Skeletal muscle satellite cell (primary cell): ENCODE measurements around the gene ADAT1.
A peak's percentile ranks its signal among the peaks of the same experiment; 100 is the strongest.

ENCODE experiments used
- H3K27me3 ChIP-seq: 2 replicates; pipeline ENCODE4 v1.7.0; 2013; ENCODE audit warnings: low read length; ENCODE audit not compliant: control insufficient read depth, insufficient read depth
- H3K36me3 ChIP-seq: 2 replicates; pipeline ENCODE4 v1.7.0; 2013; ENCODE audit warnings: mild to moderate bottlenecking, control low read depth, low read length; ENCODE audit not compliant: insufficient read depth
- H3K4me1 ChIP-seq: 2 replicates; pipeline ENCODE4 v1.7.0; 2013; ENCODE audit warnings: low read length; ENCODE audit not compliant: control insufficient read depth, insufficient read depth
- H3K4me2 ChIP-seq: 2 replicates; pipeline ENCODE4 v1.7.0; 2013; ENCODE audit warnings: mild to moderate bottlenecking, low read length
- H3K4me3 ChIP-seq: 2 replicates; pipeline ENCODE4 v1.7.0; 2013; ENCODE audit warnings: low read length
- H3K9ac ChIP-seq: 2 replicates; pipeline ENCODE4 v1.7.0; 2013; ENCODE audit warnings: mild to moderate bottlenecking, low read depth, low read length, moderate library complexity
- H3K9me3 ChIP-seq: replicated peaks from 2 replicates; pipeline ENCODE4 v1.7.0; 2013; ENCODE audit warnings: mild to moderate bottlenecking, control low read depth, low read length

The ADAT1 gene

DNA sequence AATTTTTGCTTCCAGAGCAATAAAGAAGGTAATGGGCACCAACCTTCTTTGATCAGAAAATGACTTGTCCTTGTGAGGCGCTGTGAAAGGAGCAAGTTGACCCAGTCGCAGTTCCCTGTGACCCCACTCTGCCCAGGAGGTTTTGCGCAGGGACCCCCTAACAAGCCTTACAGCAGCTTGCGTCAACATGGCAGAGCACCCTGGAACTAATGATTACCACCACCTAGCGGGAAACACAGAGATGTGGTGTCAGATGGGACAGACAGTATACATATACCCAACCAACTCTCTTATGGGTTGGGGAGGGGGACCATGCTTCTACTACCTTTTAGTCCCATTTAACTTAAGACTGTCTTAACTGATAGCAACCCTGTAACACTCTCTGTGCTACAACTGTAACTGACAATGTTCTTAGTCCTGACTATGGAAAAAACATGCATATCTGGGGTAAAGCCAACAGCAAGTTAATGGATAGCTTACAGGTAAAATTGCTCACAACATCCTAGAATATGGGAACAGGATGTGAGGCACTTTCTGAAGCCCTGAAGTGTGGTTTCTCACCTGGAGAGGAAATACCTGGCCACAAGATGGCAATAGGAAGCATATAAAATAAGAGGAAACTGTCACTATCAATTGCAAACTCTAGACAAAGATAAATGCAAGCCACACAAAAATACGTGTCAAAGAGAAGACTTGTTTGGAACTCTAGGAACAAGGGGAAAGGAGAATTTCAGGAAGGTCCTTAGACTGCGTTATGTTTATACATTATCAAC lies 21.3 kb upstream of the ADAT1 start:
- Histone ChIP-seq H3K27me3 (no peaks in the 10 kb centered on the region), H3K9ac (no peak overlapping the region), H3K36me3 (peaks cover 53% of the 10 kb centered on the region), H3K4me1 (peaks cover 4% of the 10 kb centered on the region), H3K9me3 (no peaks in the 10 kb centered on the region), H3K4me2 (no peak overlapping the region), H3K4me3 (no peak overlapping the region)

GRCh38 chr16:75640598-75640997 lies 17.5 kb upstream of the ADAT1 start:
- Histone ChIP-seq H3K36me3 (peaks cover 68% of the 10 kb centered on the region), H3K4me2 (no peak overlapping the region)

DNA sequence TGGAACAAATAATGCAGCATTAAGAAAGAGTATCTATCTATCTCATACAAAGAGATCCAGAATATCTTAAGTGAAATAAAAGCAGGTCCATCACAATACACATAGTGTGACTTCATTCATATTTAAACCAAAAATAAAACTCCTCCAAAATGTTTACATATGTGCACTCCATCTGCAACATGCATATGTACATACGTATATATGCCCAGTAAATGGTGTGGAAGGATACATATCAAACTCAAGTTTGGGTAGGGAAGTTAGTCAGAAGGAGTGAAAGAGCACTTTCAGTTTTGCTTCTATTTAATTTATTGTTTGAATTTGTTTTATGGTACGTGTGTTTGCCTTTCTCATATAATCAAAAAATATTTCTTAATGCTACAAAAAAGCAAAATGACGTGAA lies 12.0 kb upstream of the ADAT1 start:
- Histone ChIP-seq H3K9ac (no peak overlapping the region), H3K4me1 (no peaks in the 10 kb centered on the region), H3K4me2 (no peak overlapping the region), H3K27me3 (no peaks in the 10 kb centered on the region), H3K36me3 (peaks cover 70% of the 10 kb centered on the region), H3K4me3 (no peak overlapping the region), H3K9me3 (no peaks in the 10 kb centered on the region)

More at GRCh38 chr16:75640598-75640997, 17.5 kb upstream of the ADAT1 start:
- Histone ChIP-seq H3K4me3 (no peak overlapping the region), H3K9me3 (no peaks in the 10 kb centered on the region), H3K27me3 (no peaks in the 10 kb centered on the region), H3K9ac (no peak overlapping the region), H3K4me1 (no peaks in the 10 kb centered on the region)

- H3K4me3 ChIP-seq, result no peak overlapping the region
- H3K9ac ChIP-seq, result no peak overlapping the region
Measured at GRCh38 chr16:75632857-75633256, 9.8 kb upstream of the ADAT1 start.

GRCh38 chr16:75630052-75630451 lies 7.0 kb upstream of the ADAT1 start:
- Histone ChIP-seq H3K27me3 (no peaks in the 10 kb centered on the region), H3K4me3 (no peak overlapping the region), H3K9ac (no peak overlapping the region), H3K4me2 (no peak overlapping the region), H3K4me1 (no peaks in the 10 kb centered on the region), H3K9me3 (no peaks in the 10 kb centered on the region), H3K36me3 (peaks cover 84% of the 10 kb centered on the region)

More at GRCh38 chr16:75632857-75633256, 9.8 kb upstream of the ADAT1 start:
- Histone ChIP-seq H3K9me3 (no peaks in the 10 kb centered on the region), H3K36me3 (peaks cover 85% of the 10 kb centered on the region), H3K4me1 (no peaks in the 10 kb centered on the region), H3K4me2 (no peak overlapping the region), H3K27me3 (no peaks in the 10 kb centered on the region)

DNA sequence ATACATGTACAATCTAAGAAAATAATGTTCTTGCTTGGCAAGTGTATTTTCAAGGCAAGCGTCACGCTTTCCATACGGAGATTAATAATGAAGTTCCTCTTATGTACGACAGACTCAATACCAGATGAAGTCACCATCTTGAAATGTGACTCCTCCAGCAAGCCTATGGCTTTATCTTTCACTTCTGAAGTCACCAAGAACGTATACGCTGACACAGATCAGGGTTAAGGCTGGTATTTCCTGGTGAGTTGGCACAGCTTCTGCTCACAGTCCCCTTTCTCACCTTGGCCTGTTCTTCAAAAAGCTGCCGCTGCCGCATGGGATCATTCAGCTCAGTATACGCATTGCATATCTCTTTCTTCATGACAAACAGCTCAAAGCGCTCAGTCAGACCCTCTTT lies 6.1 kb upstream of the ADAT1 start:
- Histone ChIP-seq H3K36me3 (peaks cover 76% of the 10 kb centered on the region), H3K4me2 (no peak overlapping the region), H3K4me1 (peaks cover 3% of the 10 kb centered on the region), H3K4me3 (no peak overlapping the region), H3K9me3 (no peaks in the 10 kb centered on the region), H3K9ac (no peak overlapping the region), H3K27me3 (no peaks in the 10 kb centered on the region)

DNA sequence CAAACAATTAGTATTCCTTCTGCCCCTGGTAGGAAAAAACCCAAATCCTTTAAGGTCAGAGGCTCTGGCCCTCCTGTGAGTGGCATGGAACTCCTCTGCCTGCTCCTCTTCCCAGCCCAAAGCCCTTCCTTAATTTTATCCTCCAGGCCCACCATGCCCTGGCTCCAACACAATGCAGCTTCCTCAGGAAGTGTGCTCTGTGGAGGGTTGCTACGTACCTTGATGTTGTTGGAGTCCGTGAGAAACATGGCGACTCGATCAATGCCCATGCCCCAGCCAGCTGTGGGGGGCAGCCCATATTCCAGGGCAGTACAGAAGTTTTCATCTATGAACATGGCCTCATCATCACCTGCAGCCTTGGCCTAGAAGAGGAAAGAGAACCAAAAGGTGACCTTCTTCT lies 5.3 kb upstream of the ADAT1 start:
- no peak overlapping the region for H3K9ac ChIP-seq
- no peak overlapping the region for H3K4me3 ChIP-seq
- peaks cover 70% of the 10 kb centered on the region for H3K36me3 ChIP-seq
- no peak overlapping the region for H3K4me2 ChIP-seq
- peaks cover 3% of the 10 kb centered on the region for H3K4me1 ChIP-seq
- no peaks in the 10 kb centered on the region for H3K9me3 ChIP-seq
- no peaks in the 10 kb centered on the region for H3K27me3 ChIP-seq

- H3K9ac ChIP-seq, result no peak overlapping the region
- H3K4me2 ChIP-seq, result no peak overlapping the region
- no peak overlapping the region for H3K4me3 ChIP-seq
- peaks cover 3% of the 10 kb centered on the region for H3K4me1 ChIP-seq
- H3K36me3 ChIP-seq, result peaks cover 65% of the 10 kb centered on the region
- no peaks in the 10 kb centered on the region for H3K9me3 ChIP-seq
- H3K27me3 ChIP-seq, result no peaks in the 10 kb centered on the region
Measured at GRCh38 chr16:75627851-75628250, 4.8 kb upstream of the ADAT1 start.

DNA sequence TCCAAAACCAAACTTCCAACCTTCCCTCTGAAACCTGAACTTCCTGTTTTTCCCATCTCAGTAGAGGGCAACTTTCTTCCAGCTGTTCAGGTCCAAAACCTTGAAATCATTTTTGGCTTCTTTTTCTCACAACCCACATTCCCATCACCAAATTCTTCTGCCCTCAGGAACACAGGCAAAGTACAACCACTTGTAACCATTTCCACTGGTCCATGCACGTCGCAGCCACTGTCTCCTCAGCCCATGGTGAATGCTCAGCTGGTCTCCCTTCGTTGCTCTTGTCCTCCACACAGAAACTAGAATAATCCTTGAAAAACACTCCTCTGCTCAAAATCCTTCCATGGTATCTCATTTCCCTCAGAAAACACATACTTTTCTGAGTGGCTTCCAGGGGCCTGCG lies 3.7 kb upstream of the ADAT1 start:
- peaks cover 9% of the 10 kb centered on the region for H3K4me1 ChIP-seq
- no peaks in the 10 kb centered on the region for H3K27me3 ChIP-seq
- peaks cover 56% of the 10 kb centered on the region for H3K36me3 ChIP-seq
- no peaks in the 10 kb centered on the region for H3K9me3 ChIP-seq
- H3K9ac ChIP-seq, result no peak overlapping the region
- no peak overlapping the region for H3K4me3 ChIP-seq
- no peak overlapping the region for H3K4me2 ChIP-seq

GRCh38 chr16:75624921-75625334 lies 1.8 kb upstream of the ADAT1 start:
- Histone ChIP-seq H3K4me3 (no peak overlapping the region), H3K4me2 (no peak overlapping the region), H3K9me3 (no peaks in the 10 kb centered on the region), H3K27me3 (no peaks in the 10 kb centered on the region), H3K36me3 (peaks cover 46% of the 10 kb centered on the region), H3K9ac (no peak overlapping the region), H3K4me1 (peaks cover 14% of the 10 kb centered on the region)

- peaks cover 14% of the 10 kb centered on the region for H3K4me1 ChIP-seq
- H3K4me3 ChIP-seq, result no peak overlapping the region
- peak overlapping the region; percentile 55 for H3K4me2 ChIP-seq
- peaks cover 39% of the 10 kb centered on the region for H3K36me3 ChIP-seq
- no peaks in the 10 kb centered on the region for H3K27me3 ChIP-seq
- H3K9ac ChIP-seq, result no peak overlapping the region
- no peaks in the 10 kb centered on the region for H3K9me3 ChIP-seq
Measured at GRCh38 chr16:75621170-75621477, 2.0 kb downstream of the ADAT1 start.
